NCI-H2171 (cell line): ENCODE results near the gene RASSF10.
"Not testable (repeated sequence)": the region's sequence is repeated elsewhere in the genome, so short reads cannot be mapped to it uniquely, and the experiment has no call there.

Source experiments
- DNase-seq: peaks from one replicate; lab custom pipeline; 2025; lab: John Stamatoyannopoulos, UW

The RASSF10 gene

GRCh38 chr11:13026722-13027121 lies 17.6 kb downstream of the RASSF10 start:
- DNase-seq = no peak

GRCh38 chr11:13028322-13028721 lies 19.2 kb downstream of the RASSF10 start:
- no peak for DNase-seq

- DNase-seq = no peak
Measured at GRCh38 chr11:13029872-13030271, 20.8 kb downstream of the RASSF10 start.

- DNase-seq = no peak
Measured at GRCh38 chr11:13030857-13031256, 21.7 kb downstream of the RASSF10 start.

GRCh38 chr11:13031349-13031748 lies 22.2 kb downstream of the RASSF10 start:
- no peak for DNase-seq

GRCh38 chr11:13033760-13034533 lies 24.8 kb downstream of the RASSF10 start:
- DNase-seq = no peak

- DNase-seq = no peak
Measured at GRCh38 chr11:13035711-13036110, 26.6 kb downstream of the RASSF10 start.

- no peak for DNase-seq
Measured at GRCh38 chr11:13036235-13036634, 27.1 kb downstream of the RASSF10 start.

- no peak for DNase-seq
Measured at GRCh38 chr11:13038366-13038765, 29.2 kb downstream of the RASSF10 start.

GRCh38 chr11:13039126-13039525 lies 30.0 kb downstream of the RASSF10 start:
- DNase-seq = no peak

- DNase-seq = no peak
Measured at GRCh38 chr11:13040969-13041561, 31.9 kb downstream of the RASSF10 start.

- DNase-seq = no peak
Measured at GRCh38 chr11:13042873-13043342, 33.8 kb downstream of the RASSF10 start.

GRCh38 chr11:13043912-13044628 lies 35.0 kb downstream of the RASSF10 start:
- DNase-seq = no peak

- not testable (repeated sequence) for DNase-seq
Measured at GRCh38 chr11:13045089-13045488, 36.0 kb downstream of the RASSF10 start.

GRCh38 chr11:13045734-13046133 lies 36.6 kb downstream of the RASSF10 start:
- DNase-seq = no peak

GRCh38 chr11:13046637-13047570 lies 37.8 kb downstream of the RASSF10 start:
- DNase-seq = no peak

- no peak for DNase-seq
Measured at GRCh38 chr11:13047884-13048283, 38.8 kb downstream of the RASSF10 start.

GRCh38 chr11:13051257-13051656 lies 42.1 kb downstream of the RASSF10 start:
- DNase-seq = no peak

GRCh38 chr11:13052130-13052571 lies 43.0 kb downstream of the RASSF10 start:
- no peak for DNase-seq

- no peak for DNase-seq
Measured at GRCh38 chr11:13053255-13053917, 44.3 kb downstream of the RASSF10 start.

GRCh38 chr11:13054278-13054677 lies 45.2 kb downstream of the RASSF10 start:
- DNase-seq = no peak
